IMR-90 (cell line): ENCODE measurements around the gene BPTF. TPM values are rescaled to one million over a fixed set of nuclear protein-coding genes. Genes with fewer than 3 reads are reported as not detected.
A peak's percentile ranks its signal among the peaks of the same experiment; 100 is the strongest.

ENCODE experiments used
- ATAC-seq: fragments of 200-7000 bp; cut with Tn5 transposase; 2 replicates; pipeline ENCODE4 v1.9.1; 2020; ENCODE audit warnings: low read depth, mild to moderate bottlenecking, moderate library complexity
- BruUV-seq: library from RNA; stranded (reverse); fragments of 400-500 nt; replicated peaks from 2 replicates; lab custom pipeline; 2021; lab: Mats Ljungman, UMichigan
- CTCF ChIA-PET: fragments of 300-600 bp; formaldehyde crosslinking; extraction: SDS; loops from one replicate; lab custom pipeline; 2021; ENCODE audit warnings: antibody characterized with exemption; lab: Yijun Ruan, JAX
- POLR2A ChIA-PET: fragments of 300-600 bp; sonication (Branson Sonifier 250); formaldehyde crosslinking; loops from one replicate; lab custom pipeline; 2022; ENCODE audit warnings: antibody characterized with exemption; ENCODE audit not compliant: unreplicated experiment; lab: Charles Lee
- DNase-seq: peaks from one replicate; pipeline ENCODE4 v3.0.0; 2013
- H2AFZ ChIP-seq: replicated peaks from 2 replicates; pipeline ENCODE3; 2013; ENCODE audit warnings: low read length, mild to moderate bottlenecking; ENCODE audit not compliant: poor library complexity
- H2AK5ac ChIP-seq: 2 replicates; pipeline ENCODE4 v1.6.1; 2013; ENCODE audit warnings: low read depth, low read length, inconsistent platforms
- H2AK9ac ChIP-seq: replicated peaks from 2 replicates; pipeline ENCODE3; 2013; ENCODE audit warnings: mild to moderate bottlenecking, low read depth, low read length, moderate library complexity; ENCODE audit not compliant: poor library complexity
- H2BK120ac ChIP-seq: 2 replicates; pipeline ENCODE4 v1.6.1; 2013; ENCODE audit warnings: low read depth, low read length, inconsistent platforms
- H2BK15ac ChIP-seq: 3 replicates; pipeline ENCODE4 v1.6.1; 2013; ENCODE audit warnings: low read depth, low read length, inconsistent platforms
- H2BK20ac ChIP-seq: 2 replicates; pipeline ENCODE4 v1.6.1; 2013; ENCODE audit warnings: low read depth, mild to moderate bottlenecking, inconsistent platforms, low read length, moderate library complexity
- H2BK5ac ChIP-seq: 2 replicates; pipeline ENCODE4 v1.6.1; 2013; ENCODE audit warnings: mild to moderate bottlenecking, low read depth, low read length, inconsistent platforms; ENCODE audit not compliant: poor library complexity, severe bottlenecking
- H3K14ac ChIP-seq: replicated peaks from 2 replicates; pipeline ENCODE4 v1.6.1; 2013; ENCODE audit warnings: low read depth, low read length, inconsistent platforms
- H3K18ac ChIP-seq: 2 replicates; pipeline ENCODE4 v1.6.1; 2013; ENCODE audit warnings: low read depth, low read length, control low read depth
- H3K23ac ChIP-seq: 2 replicates; pipeline ENCODE4 v1.6.1; 2013; ENCODE audit warnings: low read depth, low read length, inconsistent platforms
- H3K27ac ChIP-seq: 2 replicates; pipeline ENCODE4 v1.5.1; 2013; ENCODE audit warnings: mild to moderate bottlenecking, control low read depth, low read length; ENCODE audit not compliant: insufficient read depth
- H3K27me3 ChIP-seq: 2 replicates; pipeline ENCODE4 v1.6.1; 2013; ENCODE audit warnings: low read length; ENCODE audit not compliant: control insufficient read depth, insufficient read depth
- H3K36me3 ChIP-seq: 2 replicates; pipeline ENCODE4 v1.6.1; 2013; ENCODE audit warnings: low read length, mixed read lengths; ENCODE audit not compliant: control insufficient read depth, insufficient read depth
- H3K4ac ChIP-seq: 2 replicates; pipeline ENCODE4 v1.6.1; 2013; ENCODE audit warnings: low read depth, low read length, inconsistent platforms
- H3K4me1 ChIP-seq: 2 replicates; pipeline ENCODE4 v1.6.1; 2013; ENCODE audit warnings: low read length, mixed read lengths; ENCODE audit not compliant: control insufficient read depth, insufficient read depth
- H3K4me2 ChIP-seq: 2 replicates; pipeline ENCODE4 v1.6.1; 2013; ENCODE audit warnings: low read depth, mild to moderate bottlenecking, control low read depth, low read length, moderate library complexity
- H3K4me3 ChIP-seq: 2 replicates; pipeline ENCODE4 v1.5.1; 2013; ENCODE audit warnings: low read depth, mild to moderate bottlenecking, control low read depth, low read length, moderate library complexity; ENCODE audit not compliant: insufficient read depth
- H3K56ac ChIP-seq: 2 replicates; pipeline ENCODE4 v1.6.1; 2013; ENCODE audit warnings: low read length, inconsistent platforms; ENCODE audit not compliant: insufficient read depth; ENCODE audit errors: extremely low read depth
- H3K79me1 ChIP-seq, 2 experiments: 2 replicates each; pipeline ENCODE4 v1.6.1; 2013; ENCODE audit warnings: low read length in 2 of 2, inconsistent platforms in 1 of 2, low read depth in 1 of 2
- H3K9ac ChIP-seq: 2 replicates; pipeline ENCODE4 v1.6.1; 2013; ENCODE audit warnings: low read depth, low read length, control low read depth
- H3K9me1 ChIP-seq: 2 replicates; pipeline ENCODE4 v1.6.1; 2013; ENCODE audit warnings: low read length, inconsistent platforms; ENCODE audit not compliant: insufficient read depth
- H3K9me3 ChIP-seq: 2 replicates; pipeline ENCODE4 v1.6.1; 2013; ENCODE audit warnings: low read length; ENCODE audit not compliant: control insufficient read depth, insufficient read depth
- H4K20me1 ChIP-seq: 2 replicates; pipeline ENCODE4 v1.6.1; 2013; ENCODE audit warnings: low read length, inconsistent platforms; ENCODE audit not compliant: insufficient read depth
- H4K5ac ChIP-seq: 2 replicates; pipeline ENCODE4 v1.6.1; 2013; ENCODE audit warnings: mild to moderate bottlenecking, low read depth, low read length, control low read depth
- H4K8ac ChIP-seq, 2 experiments: 2 replicates each; pipeline ENCODE4 v1.6.1; 2013; ENCODE audit warnings: low read depth in 2 of 2, low read length in 2 of 2, control low read depth in 1 of 2, inconsistent platforms in 1 of 2
- H4K91ac ChIP-seq: 2 replicates; pipeline ENCODE4 v1.6.1; 2013; ENCODE audit warnings: low read depth, low read length, inconsistent platforms; ENCODE audit not compliant: insufficient read depth
- BHLHE40 ChIP-seq: fragments of 150-350 bp; IDR thresholded peaks from 2 replicates; pipeline ENCODE4 v1.6.1; 2016; ENCODE audit warnings: mild to moderate bottlenecking, low read depth, low read length
- CEBPB ChIP-seq: IDR thresholded peaks from 2 replicates; pipeline ENCODE4 v1.6.1; 2012; ENCODE audit warnings: low read depth, low read length, improper control_type of control experiment
- CHD1 ChIP-seq: IDR thresholded peaks from 2 replicates; pipeline ENCODE4 v1.6.1; 2012; ENCODE audit warnings: low read depth, low read length, improper control_type of control experiment
- ELK1 ChIP-seq: fragments of 150-350 bp; IDR thresholded peaks from 2 replicates; pipeline ENCODE4 v1.6.1; 2016; ENCODE audit warnings: low read depth, mild to moderate bottlenecking, low read length, moderate library complexity, borderline replicate concordance
- MAZ ChIP-seq: IDR thresholded peaks from 2 replicates; pipeline ENCODE4 v1.6.1; 2012; ENCODE audit warnings: low read depth, mild to moderate bottlenecking, low read length, improper control_type of control experiment, moderate library complexity, borderline replicate concordance
- MXI1 ChIP-seq: IDR thresholded peaks from 2 replicates; pipeline ENCODE4 v1.6.1; 2012; ENCODE audit warnings: low read depth, mild to moderate bottlenecking, low read length, moderate library complexity, borderline replicate concordance
- RAD21 ChIP-seq: IDR thresholded peaks from 2 replicates; pipeline ENCODE4 v1.6.1; 2012; ENCODE audit warnings: low read length, improper control_type of control experiment
- RCOR1 ChIP-seq: IDR thresholded peaks from 2 replicates; pipeline ENCODE4 v1.6.1; 2012; ENCODE audit warnings: mild to moderate bottlenecking, low read length, improper control_type of control experiment; ENCODE audit not compliant: insufficient replicate concordance
- RFX5 ChIP-seq: IDR thresholded peaks from 2 replicates; pipeline ENCODE4 v1.8.0; 2012; ENCODE audit warnings: low read depth, mild to moderate bottlenecking, low read length, moderate library complexity
- SMC3 ChIP-seq: fragments of 150-350 bp; IDR thresholded peaks from 2 replicates; pipeline ENCODE4 v1.6.1; 2016; ENCODE audit warnings: low read depth, mild to moderate bottlenecking, antibody characterized with exemption, low read length, moderate library complexity
- WGBS, 2 experiments: methylation state at CpG; one replicate each; pipeline versions ENCODE4 v1.1.5 to v1.1.7; 2013; ENCODE audit warnings: missing lambda C conversion rate in 2 of 2; ENCODE audit not compliant: insufficient read length in 1 of 2; ENCODE audit errors: extremely low coverage in 2 of 2; 5-methylcytosine and 5-hydroxymethylcytosine counted together
- dilution Hi-C: fragments of 300-500 bp; cut with HindIII; formaldehyde crosslinking; loops from one replicate; pipeline ENCODE4 v1.14.3; 2018; ENCODE audit warnings: low sequenced_read_pairs; ENCODE audit not compliant: unreplicated experiment
- in situ Hi-C: fragments of 300-500 bp; cut with MboI; formaldehyde crosslinking; loops from 3 replicates; pipeline ENCODE4 v1.14.3; 2019; ENCODE audit warnings: low sequenced_read_pairs, inconsistent platforms, mixed read lengths
- intact Hi-C: fragments of 100-400 bp; cut with micrococcal nuclease; formaldehyde crosslinking; loops from 2 replicates; pipeline ENCODE4 v1.10.0; 2022
- polyA plus RNA-seq, 3 experiments: library from polyadenylated mRNA; depleted of rRNA; stranded (reverse); fragments of >200 nt; gene quantifications; 2 replicates each; pipeline ENCODE4 v1.2.3, GENCODE V29; 2012; ENCODE audit warnings: low replicate concordance in 1 of 3
- total RNA-seq: library from RNA; depleted of rRNA; stranded (reverse); fragments of >200 nt; gene quantifications from 2 replicates; pipeline ENCODE4 v1.2.3, GENCODE V29; 2012
- TF ChIP-seq, protein P1 (sequence below): fragments of 150-350 bp; IDR thresholded peaks from 2 replicates; pipeline ENCODE4 v1.6.1; 2017; ENCODE audit warnings: mild to moderate bottlenecking, antibody characterized with exemption, low read length, low read depth

Gene BPTF
- total and polyA plus RNA-seq, 2 of the 4 experiments (the other 2 are of a cell fraction): 32.3 to 35.7 TPM

DNA sequence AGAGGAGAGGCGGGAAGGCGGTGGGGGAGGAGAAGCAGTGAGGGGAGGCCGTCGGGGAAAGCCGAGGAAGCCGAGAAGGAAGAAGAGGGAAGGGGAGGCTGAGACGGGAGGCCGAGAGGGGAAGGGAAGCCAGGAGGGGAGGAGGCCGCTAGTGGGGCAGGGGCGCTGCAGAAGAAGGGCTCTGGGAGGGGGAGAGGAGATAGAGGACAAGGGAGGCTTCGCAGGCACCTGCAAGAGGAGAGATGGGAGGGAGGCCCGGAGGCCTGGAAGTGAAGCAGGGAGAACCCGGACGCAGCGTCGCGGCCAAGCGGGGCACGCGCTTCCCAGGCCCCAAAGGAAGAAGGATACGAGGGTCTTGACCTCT lies 168.7 kb downstream of the BPTF start:
- Histone ChIP-seq H3K56ac (0 out of 2 replicates have a peak overlapping the region, but pooled peaks have one; percentile 16), H3K27ac (peak overlapping the region; percentile 92), H2BK15ac (no peak overlapping the region), H2AK9ac (peak overlapping the region; percentile 56), H3K9me3 (no peaks in the 10 kb centered on the region), H3K9ac (peak overlapping the region; percentile 61), H3K23ac (peak overlapping the region; percentile 46), H4K5ac (peak overlapping the region; percentile 74), H3K36me3 (no peaks in the 10 kb centered on the region), H3K14ac (peak overlapping the region; percentile 76), H4K8ac (peak overlapping the region; percentile 69 to 84; a peak in 3 of 4 replicates), H3K79me1 (peaks cover 8 to 13% of the 10 kb centered on the region in 2 experiments; a peak in 3 of 4 replicates), H3K18ac (peak overlapping the region; percentile 6; the same call in 1 of the 2 replicates), H2BK5ac (peak overlapping the region; percentile 59), H3K4me2 (peak overlapping the region; percentile 91), H3K9me1 (peaks cover 8% of the 10 kb centered on the region; the same call in 1 of the 2 replicates), H2BK20ac (no peak overlapping the region), H3K4ac (peak overlapping the region; percentile 92), H2AK5ac (peak overlapping the region; percentile 36; the same call in 1 of the 2 replicates), H2AFZ (peak overlapping the region; percentile 94), H2BK120ac (peak overlapping the region; percentile 28; the same call in 1 of the 2 replicates), H3K4me3 (peak overlapping the region; percentile 72), H4K91ac (peak overlapping the region; percentile 70), H3K4me1 (peaks cover 5% of the 10 kb centered on the region; the same call in 1 of the 2 replicates), H3K27me3 (no peaks in the 10 kb centered on the region), H4K20me1 (no peaks in the 10 kb centered on the region)
- no TSS peak for BruUV-seq
- dilution Hi-C loops: no loop called here
- peak; percentile 12 for DNase-seq
- 2% methylated on average over 6 of the region's 21 CpGs; no CpG with 5 or more reads in 1 of the 2 experiments for WGBS, 2 experiments
- TF ChIP-seq, protein P1, sequence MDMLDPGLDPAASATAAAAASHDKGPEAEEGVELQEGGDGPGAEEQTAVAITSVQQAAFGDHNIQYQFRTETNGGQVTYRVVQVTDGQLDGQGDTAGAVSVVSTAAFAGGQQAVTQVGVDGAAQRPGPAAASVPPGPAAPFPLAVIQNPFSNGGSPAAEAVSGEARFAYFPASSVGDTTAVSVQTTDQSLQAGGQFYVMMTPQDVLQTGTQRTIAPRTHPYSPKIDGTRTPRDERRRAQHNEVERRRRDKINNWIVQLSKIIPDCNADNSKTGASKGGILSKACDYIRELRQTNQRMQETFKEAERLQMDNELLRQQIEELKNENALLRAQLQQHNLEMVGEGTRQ: no peak
- no peak for TF ChIP-seq SMC3
- no peak for TF ChIP-seq RFX5
- TF ChIP-seq MAZ: no peak
- no peak for TF ChIP-seq BHLHE40
- no peak for TF ChIP-seq CHD1
- no peak for TF ChIP-seq RCOR1
- no peak for TF ChIP-seq ELK1
- TF ChIP-seq CEBPB: no peak
- no peak for TF ChIP-seq MXI1
- no peak for TF ChIP-seq RAD21
- intact Hi-C loops: loop anchor here (1.0 to 10.0 kb wide), 2 partner anchors 12 to 211 kb away; no protein-coding TSS in a partner anchor
- in situ Hi-C loops: no loop called here
- ChIA-PET POLR2A (interaction anchor here (0.6 kb wide), 1 partner anchor 1691 kb away, joined by 8 read pairs; no protein-coding TSS in a partner anchor), CTCF (interaction anchor here (1.4 kb wide), 1 partner anchor 31 kb away, joined by 3 read pairs; no protein-coding TSS in a partner anchor)
- ATAC-seq: no peak
